Ramos (cell line): Measurements from ENCODE around the gene CDH12.

ENCODE experiments used
- in situ Hi-C: fragments of 300-500 bp; cut with MboI; formaldehyde crosslinking; loops from one replicate; pipeline ENCODE4 v1.14.3; 2022; ENCODE audit warnings: low sequenced_read_pairs; ENCODE audit not compliant: unreplicated experiment

CDH12 gene

DNA sequence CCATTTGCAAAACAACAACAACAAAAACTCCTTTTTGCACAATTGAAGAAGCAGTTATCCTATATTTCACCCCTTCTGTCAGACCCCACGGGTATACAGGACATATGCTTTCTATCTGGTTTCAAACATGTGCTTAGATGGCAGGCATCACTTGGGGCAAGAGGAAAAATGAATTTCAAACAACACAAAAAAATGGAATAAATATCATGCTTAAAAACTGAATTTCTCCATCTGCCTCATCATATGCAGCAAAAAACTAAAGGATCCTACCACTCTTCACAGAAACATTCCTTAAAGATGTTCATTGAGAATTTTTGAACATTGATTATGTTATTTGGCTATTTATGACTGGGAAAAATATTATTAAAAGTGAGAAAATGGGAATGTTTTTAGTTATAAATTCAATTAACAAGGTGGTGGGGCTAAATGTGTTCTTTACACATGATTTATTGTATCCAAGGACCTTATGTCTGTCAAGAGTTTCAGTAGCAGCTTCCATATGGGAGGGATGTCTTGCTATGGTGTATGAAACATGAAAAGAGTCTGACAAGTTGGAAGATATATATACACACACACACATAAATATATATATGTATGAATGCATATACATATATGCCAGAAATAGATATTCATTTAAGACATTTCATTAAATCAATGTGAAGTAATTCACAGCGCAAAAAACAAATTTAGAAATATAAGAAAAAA lies 358.0 kb downstream of the CDH12 start:
- in situ Hi-C loops = no loop called here

- in situ Hi-C loops = no loop called here
These were observed 364.7 kb downstream of the CDH12 start for GRCh38 chr5:22488427-22488826.

GRCh38 chr5:22480305-22480704 lies 372.8 kb downstream of the CDH12 start:
- in situ Hi-C loops = no loop called here

GRCh38 chr5:22473886-22474285 lies 379.3 kb downstream of the CDH12 start:
- in situ Hi-C loops = no loop called here

DNA sequence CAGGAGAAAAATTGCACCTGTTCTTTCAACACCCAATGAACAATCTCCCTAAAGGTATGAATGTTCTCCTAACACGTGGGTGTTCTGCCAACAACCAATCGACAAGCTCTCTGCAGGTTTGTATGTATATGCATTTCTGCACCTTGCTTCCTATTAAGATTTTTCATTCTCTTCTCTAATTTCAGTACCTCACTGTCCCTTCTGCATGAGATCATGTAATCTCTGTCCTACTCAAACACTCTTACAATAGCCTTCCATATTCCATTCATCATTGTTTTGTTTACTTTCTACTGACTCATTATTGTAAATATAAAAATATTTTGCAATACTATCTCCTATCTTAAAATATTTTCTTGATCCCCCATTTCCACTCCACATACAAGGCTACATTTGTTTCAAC lies 382.0 kb downstream of the CDH12 start:
- in situ Hi-C loops = no loop called here

- in situ Hi-C loops = no loop called here
These were observed 382.7 kb downstream of the CDH12 start for GRCh38 chr5:22470408-22470807.

GRCh38 chr5:22465616-22466015 lies 387.5 kb downstream of the CDH12 start:
- in situ Hi-C loops = no loop called here

GRCh38 chr5:22465177-22465576 lies 388.0 kb downstream of the CDH12 start:
- in situ Hi-C loops = no loop called here

GRCh38 chr5:22460189-22460588 lies 393.0 kb downstream of the CDH12 start:
- in situ Hi-C loops = no loop called here

- in situ Hi-C loops = no loop called here
These were observed 420.2 kb downstream of the CDH12 start for GRCh38 chr5:22432905-22433304.

GRCh38 chr5:22431840-22432239 lies 421.3 kb downstream of the CDH12 start:
- in situ Hi-C loops = no loop called here

- in situ Hi-C loops = no loop called here
These were observed 421.7 kb downstream of the CDH12 start for GRCh38 chr5:22431406-22431805.

DNA sequence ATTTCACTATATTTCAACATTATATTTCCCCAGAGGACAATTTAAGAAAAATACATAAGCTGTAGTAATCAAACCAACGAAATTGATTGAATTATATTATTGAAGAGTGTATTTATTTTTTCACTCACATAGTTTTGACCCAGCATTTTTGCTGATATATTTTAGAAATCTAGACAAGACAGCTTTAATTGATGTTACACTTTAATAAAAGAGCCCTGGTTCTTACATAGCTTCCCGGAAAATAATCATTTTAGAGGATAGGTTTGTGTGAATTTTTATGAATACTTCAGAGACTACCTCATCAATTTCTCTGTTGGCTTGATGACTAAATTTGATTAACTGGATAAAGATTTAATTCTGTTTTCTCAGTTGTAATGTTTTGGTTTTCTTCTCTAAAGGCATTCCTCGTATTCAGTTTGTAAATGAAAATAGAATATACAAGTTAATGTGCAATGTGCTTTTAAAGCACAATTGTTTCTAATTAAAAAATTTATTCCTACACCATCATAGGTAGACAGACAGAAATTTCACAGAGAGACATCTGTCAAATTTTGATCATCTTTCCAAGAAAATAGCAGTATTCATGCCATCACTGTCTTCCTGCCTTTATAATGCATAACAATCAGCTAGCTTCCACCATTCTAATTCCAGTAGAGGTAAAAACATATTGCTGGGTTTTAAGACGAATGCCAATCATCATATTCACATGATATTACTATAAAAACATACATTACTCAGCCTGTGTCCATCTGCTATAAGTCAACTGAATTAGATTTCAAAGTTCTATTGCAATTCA lies 441.4 kb downstream of the CDH12 start:
- in situ Hi-C loops = no loop called here

- in situ Hi-C loops = no loop called here
These were observed 461.2 kb downstream of the CDH12 start for GRCh38 chr5:22391956-22392355.

DNA sequence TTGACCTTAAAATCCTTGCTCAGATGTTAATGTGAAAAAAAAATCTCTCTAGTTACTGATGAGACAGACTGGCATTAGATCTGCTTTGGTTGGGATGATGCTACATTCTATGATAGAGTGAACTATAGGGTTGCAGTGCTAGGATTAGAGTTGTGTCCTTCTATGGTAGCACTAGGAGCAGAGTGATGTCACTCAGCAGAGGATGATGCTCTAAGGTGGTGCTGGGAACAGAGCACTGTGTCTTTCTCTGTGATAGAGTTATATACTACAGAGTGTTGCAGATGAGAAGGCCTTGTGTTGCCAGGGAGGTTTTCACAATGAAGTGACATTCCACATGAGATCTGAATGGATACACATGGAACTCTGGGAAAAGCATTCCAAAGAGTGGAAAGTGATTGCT lies 462.3 kb downstream of the CDH12 start:
- in situ Hi-C loops = no loop called here

DNA sequence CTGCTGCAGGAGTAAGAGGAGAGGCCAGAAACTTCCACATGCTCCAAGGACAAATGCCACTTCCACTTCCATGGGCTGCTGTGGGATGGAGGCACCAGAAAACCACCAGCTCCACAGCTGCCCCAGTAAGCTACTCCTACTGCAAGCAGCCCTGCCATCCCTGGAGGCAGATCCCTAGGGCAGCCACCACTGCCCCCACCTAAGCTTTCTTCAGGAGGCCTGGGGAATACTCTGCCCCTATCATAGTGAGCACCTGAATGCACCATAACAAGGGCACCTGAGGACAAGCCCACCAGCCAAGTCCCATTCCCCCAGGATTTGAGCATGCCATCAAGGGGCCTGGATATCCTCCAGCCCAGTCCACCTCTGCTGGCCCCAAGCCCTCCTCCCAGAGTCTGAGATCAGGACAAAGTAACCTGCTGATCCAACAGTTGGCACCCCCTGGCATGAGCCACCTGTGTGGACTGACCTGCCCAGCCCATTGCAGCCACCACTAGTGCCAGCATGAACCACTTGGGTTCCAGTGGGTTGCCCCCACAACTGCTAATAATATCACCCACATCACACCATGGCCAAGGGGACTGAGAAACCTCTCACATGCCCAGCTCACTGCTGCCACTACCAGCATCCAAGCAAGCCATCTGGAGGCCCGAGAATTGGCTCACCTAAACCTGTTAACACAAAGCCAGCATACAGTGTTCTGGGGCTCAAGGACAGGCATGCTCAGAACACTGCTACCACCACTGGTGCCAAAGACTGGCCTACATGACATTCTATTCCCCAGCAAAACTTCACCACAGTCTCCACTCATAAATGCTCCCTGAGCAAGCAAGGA lies 480.1 kb downstream of the CDH12 start:
- in situ Hi-C loops = no loop called here

DNA sequence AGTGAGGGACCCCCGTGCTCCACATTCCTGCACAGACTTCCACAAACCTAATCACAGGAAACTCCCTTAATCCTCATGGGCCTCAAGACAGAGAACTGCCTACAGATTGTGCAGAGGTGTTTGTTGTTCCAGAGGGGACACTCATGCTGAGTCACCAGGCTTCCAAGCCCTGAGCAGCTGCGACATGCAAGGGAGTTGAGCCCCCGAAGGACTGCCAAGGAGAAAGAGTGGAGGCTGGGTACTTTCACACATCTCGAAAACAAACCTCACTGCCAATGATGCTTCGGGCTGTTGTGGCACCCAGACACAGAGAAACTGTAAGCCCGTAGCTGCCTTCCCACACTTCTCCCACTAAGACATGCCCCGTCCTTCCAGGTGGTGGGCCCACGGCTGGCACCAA lies 480.8 kb downstream of the CDH12 start:
- in situ Hi-C loops = no loop called here

DNA sequence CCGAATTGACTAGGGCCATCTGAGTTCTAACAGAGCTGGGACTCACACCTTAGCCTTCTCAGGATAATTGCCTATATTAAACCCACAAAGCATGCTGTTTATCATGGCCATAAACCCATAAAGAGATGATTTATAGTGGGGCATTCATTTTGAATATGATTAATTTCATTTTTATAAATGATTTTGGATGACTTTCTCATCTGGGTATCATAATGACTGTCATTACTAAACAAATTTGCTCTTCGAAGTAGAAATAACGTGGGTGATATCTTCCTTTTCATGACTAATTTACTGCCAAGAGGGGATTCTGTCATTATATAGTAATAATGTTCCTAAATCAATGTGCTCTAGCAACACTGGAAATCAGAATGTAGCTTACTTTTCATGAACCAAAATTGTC lies 498.2 kb downstream of the CDH12 start:
- in situ Hi-C loops = no loop called here

GRCh38 chr5:22352493-22352892 lies 500.7 kb downstream of the CDH12 start:
- in situ Hi-C loops = no loop called here

- in situ Hi-C loops = no loop called here
These were observed 502.0 kb downstream of the CDH12 start for GRCh38 chr5:22351178-22351577.

DNA sequence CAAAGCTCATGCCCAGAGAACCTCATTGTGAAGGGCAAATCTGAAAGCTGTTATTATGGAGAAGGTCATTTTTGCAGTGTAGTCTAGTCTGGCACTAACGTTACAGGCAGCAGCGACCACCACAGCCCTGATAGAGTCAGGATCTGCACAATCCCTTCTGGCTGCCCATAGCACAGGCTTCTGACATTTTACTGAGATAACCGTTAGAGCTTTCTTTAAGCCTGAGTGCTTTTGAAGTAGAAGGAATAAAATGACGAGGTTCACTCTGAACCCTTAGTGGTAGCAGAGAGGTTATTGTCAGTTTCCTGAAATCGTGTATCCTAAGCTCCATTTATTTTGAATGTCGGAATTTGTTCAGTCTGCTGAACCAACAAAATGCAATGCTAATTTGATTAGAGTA lies 505.1 kb downstream of the CDH12 start:
- in situ Hi-C loops = no loop called here
